Measurements from ENCODE around the gene SCNN1B.

SCNN1B gene

DNA sequence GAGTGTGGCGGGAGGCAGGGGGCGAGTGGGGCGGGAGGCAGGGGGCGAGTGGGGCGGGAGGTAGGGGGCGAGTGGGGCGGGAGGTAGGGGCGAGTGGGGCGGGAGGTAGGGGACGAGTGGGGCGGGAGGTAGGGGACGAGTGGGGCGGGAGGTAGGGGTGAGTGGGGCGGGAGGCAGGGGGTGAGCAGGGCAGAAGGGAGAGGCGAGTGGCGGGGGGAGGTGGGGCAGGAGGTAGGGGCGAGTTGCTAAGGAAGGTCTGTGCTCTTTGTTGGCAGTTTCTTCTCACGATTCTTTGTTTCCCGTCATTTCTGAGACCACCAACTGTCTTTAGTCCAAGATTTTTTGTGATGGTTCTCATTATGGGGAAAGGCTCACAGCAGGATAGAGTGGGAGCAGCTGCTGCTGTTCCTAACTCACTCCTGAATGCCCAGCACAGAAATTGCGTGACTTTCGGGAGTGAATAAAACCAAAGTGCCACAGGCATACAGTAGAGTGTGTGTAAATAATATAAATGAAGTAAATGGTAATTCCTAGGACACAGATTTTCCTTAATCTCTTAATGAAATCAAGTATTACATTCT is 106.2 kb downstream of the SCNN1B start:
- no peak for DNase-seq

DNA sequence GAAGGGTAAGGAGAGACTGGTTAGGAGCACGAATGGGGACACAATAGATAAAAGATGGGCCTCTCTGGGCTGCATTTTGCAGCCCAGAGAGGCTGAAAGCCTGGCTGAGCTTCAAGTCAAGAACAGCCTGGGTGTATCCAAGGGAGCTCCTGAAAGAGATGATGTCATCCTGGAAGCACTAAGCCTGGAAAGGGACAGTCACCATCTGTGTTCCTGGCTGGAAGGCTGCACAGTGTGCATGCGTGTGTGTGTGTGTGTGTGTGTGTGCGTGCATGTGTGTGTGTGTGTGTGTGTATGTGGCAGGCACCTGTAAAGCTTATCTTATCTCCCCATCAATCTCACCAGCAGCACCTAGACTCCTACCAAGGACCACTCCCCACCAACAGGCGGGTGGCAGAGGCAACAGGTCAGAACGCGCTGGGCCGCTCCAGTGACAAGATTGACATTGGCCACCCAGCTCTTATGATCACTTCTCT is 106.8 kb downstream of the SCNN1B start:
- DNase-seq: no peak

DNA sequence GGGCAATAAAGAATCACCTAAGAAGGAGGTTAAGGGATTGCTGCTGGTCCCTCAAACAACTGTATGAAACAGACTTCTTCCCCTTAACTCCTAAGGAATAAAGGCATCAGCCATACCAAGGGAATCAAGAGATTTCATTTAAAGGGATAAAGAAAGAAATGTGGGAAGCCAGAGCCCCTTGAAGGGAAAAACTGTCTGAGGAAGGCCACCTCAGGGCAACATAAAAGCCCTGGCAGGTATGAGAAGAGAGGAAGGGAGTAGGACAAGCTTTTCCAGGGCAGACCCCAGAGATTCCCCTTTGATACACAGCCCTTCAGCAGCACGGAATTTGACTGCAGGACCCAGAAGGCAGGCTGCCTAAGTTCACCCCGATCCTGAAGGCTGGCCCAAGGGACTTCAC is 107.4 kb downstream of the SCNN1B start:
- no peak for DNase-seq

DNA sequence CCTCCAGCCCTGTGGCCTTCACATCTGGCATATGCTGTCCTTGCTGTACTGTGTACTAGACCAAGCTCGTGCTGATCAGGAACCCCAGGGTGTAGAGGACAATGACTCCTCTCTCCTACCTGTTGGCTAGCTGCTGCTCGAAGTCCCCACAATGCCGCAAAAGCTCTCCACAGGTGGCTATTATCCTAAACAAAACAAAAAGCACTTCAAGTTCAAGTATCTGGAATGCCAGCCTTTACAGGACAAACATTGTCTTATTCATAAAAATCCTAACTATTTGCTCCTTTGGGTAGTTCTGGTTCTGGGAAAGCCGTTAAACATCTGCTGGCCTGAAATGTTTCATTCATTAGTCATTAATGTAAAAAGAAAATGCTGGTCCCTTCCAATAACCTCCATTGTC is 108.1 kb downstream of the SCNN1B start:
- no peak for DNase-seq

DNA sequence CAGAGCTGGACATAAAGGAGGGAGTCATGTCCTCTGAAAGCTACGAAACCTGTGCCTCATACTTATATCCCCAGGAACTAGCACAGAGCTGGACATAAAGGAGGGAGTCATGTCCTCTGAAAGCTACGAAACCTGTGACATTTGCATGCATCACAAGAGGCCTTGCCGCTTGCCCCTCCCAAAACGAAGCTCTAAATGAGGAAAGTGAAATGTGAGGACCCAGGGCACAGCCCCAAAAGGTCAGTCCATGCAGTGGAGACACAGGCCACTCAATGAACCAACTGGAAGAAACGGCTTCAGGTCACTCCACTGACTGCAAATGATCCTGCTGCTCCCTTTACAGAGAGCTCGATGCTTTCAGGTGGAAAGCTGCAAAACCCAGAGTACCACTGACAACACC is 112.6 kb downstream of the SCNN1B start:
- DNase-seq: no peak

DNA sequence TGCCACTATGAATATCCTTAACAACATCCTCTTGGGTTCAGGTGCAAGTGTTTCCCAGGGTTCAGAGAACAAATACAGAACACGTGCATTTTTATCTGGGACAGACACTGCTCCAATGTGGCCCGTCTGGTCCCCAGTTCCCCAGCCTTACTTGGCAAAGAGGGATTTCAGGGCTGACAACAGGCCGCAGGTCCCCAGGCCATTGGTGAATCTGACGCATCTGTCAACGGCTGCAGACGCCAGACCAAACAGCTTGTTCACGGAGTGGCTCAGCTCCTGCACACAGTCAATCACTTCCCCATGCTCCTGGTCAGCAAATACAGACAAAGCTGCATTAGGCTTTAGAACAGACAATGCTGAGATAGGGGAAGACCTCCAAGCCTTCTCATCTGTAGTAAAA is 114.7 kb downstream of the SCNN1B start:
- DNase-seq: no peak

DNA sequence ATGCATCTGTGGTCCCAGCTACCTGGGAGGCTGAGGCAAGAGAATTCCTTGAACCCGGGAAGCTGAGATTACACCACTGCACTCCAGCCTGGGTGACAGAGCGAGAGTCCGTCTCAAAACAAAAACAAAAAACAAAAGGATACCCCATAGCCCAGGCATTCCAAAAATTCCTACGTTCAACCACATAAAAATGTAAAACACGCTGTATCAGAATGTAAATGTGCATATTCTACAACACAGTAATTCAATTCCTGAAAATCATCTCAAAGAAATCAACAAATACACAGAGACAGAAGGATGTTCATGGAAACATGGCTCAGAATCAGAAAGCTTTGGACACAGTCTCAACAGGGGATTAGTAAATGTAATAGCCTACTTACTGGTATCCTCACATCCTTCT is 117.9 kb downstream of the SCNN1B start:
- DNase-seq: no peak

DNA sequence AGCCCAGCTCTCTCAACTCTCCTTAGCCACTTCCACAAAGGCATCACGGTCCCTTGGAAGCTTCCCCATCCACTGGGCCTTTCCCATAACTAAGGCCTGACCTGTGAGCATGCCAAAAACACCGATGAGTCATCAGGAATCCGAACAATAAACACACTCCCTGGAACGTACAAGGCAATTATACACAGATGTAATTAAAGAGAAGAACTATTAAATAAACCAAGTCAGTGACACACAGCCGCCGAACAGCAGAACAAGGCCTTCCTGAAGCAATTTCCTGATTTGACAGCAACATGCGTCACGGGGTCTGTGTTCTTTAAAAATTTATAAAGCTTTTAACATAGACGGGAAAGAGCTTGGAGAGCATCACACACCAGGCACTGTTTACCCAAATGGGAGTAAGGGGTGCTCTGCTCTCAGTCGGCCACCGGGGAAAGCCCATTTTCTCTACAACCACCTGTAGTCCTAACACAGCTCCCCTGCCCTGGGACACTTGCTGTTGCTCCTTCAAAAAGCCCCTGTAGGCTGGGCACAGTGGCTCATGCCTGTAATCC is 121.5 kb downstream of the SCNN1B start:
- no peak for DNase-seq

DNA sequence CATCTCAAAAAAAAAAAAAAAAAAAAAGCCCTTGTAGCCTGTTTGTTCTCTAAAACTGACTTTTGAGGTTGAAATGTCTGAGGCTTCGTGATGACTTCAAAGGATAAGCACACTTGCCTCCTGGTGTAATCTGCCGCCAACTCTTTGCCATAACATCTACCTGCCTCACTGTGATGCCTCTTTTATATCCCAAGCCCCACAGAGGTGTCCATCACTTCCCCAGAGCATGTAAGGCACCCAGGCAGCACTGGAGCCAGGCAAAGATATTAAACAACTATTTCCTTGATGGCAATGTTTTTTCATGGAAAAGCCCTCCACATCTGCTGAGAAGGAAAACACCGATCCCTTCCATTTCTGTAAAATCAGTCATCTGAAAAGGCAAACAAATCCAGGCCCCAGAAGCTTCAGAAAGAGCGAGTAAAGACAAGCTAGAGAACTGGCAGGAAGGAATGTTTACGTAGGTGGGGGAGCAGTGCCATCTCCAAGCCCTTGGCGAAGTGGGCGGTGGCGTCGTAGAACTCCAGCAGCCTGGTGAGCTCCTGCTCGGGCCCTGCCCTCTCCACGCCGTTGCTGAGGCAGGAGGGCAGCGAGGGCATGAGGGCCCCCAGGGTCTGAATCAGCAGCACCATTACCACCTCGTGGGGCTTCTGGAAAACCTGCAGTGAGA is 122.3 kb downstream of the SCNN1B start:
- no peak for DNase-seq

DNA sequence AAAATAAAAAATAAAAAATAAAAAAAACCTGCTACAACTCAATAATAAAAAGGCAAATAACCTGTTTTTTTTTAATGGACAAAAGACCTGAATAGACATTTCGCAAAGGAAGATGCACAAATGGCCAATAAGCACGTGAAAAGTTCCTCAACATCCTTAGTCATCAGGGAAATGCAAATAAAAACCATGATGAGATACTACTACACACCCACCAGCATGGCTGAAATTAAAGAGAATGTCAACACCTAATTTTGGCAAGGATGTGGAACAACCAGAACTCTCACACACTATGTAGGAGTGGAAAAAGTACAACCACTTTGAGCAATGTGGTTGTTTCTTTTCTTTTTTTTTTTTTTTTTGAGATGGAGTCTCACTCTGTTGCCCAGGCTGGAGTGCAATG is 126.2 kb downstream of the SCNN1B start:
- DNase-seq: no peak
